DMS53 (cell line): ENCODE measurements around the gene COL21A1.
A peak's percentile ranks its signal among the peaks of the same experiment; 100 is the strongest.

Source experiments
- DNase-seq: peaks from one replicate; lab custom pipeline; 2025; lab: John Stamatoyannopoulos, UW

COL21A1 gene

DNA sequence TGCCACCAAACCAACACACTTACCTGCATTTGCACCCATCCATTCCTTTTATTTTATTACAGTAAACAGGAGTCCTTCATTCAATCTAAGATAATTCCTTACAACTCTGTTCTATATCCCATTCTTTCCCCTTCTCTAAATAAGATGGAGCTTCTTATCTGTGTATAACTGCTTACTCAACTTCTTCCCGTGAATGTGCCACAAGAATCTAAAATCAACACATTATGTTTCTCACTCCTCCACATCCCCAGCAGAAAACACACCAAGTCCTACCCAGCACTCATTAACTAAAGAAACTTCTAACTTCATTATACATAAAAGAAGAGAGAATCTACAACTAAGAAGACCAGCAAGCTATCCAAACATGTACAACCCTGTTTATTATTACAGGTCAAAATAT, 141.1 kb downstream of the COL21A1 start:
- DNase-seq = no peak

- no peak for DNase-seq
These were observed 142.8 kb downstream of the COL21A1 start for GRCh38 chr6:56104591-56104990.

- DNase-seq = no peak
These were observed 145.2 kb downstream of the COL21A1 start for GRCh38 chr6:56102216-56102615.

DNA sequence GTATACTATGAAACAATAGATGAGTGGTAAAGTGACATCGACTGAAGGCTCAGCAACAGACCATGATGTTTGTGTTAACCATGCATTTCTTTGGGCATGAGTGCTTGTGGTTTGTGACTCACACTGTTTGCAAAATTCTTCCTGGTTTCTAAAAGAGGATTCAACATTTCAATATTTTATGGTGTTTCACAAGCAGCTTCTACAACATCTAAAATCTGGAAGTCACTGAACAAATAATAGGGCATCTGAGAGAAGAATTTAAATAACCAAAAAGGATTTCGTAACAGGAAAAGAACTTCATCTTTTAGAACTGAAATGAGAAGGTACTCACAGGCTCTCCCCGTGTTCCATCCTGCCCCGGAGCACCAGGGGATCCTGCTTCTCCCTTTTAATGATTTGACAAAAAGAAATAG, 146.2 kb downstream of the COL21A1 start:
- DNase-seq = peak; percentile 91

- no peak for DNase-seq
These were observed 150.3 kb downstream of the COL21A1 start for GRCh38 chr6:56096946-56097621.

DNA sequence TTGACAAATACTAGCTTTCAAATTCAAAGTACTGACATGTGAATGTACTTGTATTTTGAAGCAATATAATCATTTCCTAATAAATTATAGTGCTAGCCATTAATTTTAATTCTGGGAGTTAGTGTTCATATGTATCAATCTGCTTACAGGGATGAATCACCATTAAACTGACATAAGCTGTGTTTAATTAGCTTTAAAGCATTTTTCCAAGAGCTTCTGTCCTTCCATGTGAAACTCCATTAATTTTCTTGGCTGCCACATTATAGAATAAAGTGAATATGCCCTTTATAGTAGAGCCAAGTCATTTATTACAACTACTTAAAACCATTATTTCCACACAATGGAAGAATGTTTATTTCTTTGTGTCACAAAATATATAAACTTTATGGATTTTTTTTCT, 150.8 kb downstream of the COL21A1 start:
- no peak for DNase-seq

GRCh38 chr6:56093776-56094175, 153.6 kb downstream of the COL21A1 start:
- DNase-seq = no peak

DNA sequence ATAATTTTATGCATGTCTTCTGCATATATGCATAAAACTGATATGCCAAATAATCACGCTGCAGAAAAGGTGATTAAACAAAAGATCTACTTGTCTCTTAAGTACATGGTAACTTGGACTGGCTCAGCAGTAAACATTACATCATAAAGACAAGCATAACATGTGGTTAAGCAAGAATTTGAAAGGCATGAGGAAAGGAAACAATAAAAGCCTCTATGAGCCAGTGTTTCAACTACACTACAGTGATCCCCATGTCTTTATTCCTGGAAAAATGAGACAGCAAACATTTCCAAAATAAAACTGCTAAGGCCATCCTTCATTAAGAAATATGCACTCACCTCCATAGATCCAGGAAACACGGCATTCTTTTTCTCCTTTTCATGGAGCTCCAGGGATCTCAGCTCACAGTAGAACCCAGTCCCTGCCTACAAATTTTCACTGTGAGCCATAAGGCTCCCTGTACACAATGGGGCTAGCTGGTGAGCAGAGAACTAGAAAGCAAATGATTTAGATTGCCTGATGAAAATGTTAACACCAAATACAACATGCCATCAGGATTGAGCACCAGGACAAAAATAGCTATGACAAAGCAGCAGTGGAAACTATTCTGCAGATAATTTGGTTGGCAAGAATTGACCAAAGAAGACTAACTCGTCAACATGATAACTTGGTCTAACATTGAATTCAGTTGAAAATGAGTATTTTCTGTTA, 156.1 kb downstream of the COL21A1 start:
- DNase-seq = peak; percentile 88

- DNase-seq = no peak
These were observed 158.7 kb downstream of the COL21A1 start for GRCh38 chr6:56088641-56089040.

DNA sequence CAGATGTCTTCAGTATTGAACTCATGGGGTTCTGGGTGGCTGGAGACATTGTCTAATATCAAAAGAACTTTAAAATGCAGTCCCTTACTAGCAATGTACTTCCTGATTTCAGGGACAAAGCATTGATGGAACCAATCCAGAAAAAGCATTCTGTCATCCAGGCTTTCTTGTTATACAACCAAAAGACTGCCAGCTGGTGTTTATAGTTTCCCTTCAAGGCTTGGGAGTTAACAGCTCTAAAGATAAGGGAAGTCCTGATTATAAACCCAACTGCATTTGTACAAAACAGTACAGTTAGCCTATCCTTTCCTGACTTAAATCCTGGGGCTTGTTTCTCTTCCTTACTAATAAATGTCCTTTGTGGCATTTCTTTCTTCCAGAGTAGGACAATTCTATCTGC, 160.0 kb downstream of the COL21A1 start:
- DNase-seq = peak; percentile 26

DNA sequence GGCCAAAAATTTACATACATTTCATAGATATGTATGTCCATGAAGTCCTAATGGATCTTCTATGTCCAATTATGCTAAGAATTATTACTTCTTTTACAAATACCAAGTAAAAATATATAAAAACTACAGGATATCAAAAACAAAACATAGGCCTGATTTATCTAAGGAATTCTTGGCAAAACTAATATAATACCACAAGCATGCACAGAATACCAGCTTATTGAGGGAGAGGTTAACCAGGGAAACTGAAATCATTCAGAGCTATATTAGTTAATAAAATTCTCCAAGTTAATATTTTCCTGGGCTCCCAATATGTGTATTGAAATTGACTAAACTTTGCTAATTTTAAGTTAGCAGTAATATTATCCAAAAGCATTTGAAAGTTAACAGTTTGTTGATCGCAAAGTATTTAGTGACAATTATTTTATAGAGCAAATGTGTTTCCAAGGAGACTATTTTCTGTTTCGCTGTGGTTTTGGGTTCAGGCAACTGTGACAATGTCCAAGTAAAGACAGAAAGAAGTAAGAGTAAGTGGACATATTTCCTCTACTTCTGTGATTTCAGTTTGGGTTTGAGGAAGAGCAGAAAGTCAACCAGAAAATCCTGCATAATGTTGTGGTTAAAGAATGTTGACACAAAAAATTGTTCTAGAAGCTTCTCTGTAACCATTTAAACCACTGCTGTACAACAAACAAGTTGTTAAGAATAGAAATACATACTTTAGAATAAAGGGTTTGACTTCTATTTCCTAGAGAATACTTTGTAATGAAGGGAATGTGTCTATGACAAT, 167.4 kb downstream of the COL21A1 start:
- DNase-seq = no peak

- peak; percentile 87 for DNase-seq
These were observed 171.3 kb downstream of the COL21A1 start for GRCh38 chr6:56076033-56076432.

DNA sequence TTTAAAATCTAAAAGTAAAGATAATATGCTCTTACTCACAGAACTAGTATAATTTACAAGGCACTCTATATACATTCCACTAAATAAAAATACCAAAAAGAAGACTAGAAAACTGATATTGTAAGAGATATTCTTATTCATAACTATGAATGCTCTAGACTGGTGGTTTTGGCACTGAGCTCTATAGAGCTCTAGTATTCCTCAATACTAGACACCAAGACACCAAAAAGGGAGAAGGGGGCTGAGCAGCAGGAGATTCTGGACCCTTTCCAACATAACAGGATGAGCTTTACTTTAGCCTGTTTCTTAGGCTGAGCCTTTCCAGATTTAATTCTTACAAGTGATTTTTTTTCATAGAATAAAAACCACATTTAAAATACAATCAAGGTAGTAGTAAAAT, 173.6 kb downstream of the COL21A1 start:
- no peak for DNase-seq

DNA sequence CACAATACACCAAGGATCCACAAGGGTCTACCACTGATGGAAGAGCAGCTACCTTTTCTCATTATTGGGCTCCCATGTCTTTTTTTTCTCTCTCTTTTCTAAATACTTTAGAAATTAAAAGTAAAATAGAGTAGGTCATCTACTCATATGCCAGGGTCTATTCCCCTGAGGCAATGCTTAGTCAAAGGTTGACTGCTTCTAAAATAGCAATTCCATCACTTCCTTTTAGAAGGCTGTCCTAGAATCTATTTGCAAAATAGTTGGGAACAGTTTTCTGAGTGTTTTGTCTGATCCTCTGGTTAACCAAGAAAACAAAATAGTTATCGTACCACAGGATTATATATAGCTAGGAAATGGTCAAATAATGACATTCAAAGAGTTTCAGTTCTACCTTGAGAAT, 174.1 kb downstream of the COL21A1 start:
- DNase-seq = no peak

GRCh38 chr6:56072856-56073255, 174.5 kb downstream of the COL21A1 start:
- DNase-seq = no peak

GRCh38 chr6:56065408-56065807, 182.0 kb downstream of the COL21A1 start:
- DNase-seq = peak; percentile 6

- DNase-seq = peak; percentile 5
These were observed 184.5 kb downstream of the COL21A1 start for GRCh38 chr6:56062836-56063235.

- no peak for DNase-seq
These were observed 188.7 kb downstream of the COL21A1 start for GRCh38 chr6:56058636-56059035.

- no peak for DNase-seq
These were observed 192.2 kb downstream of the COL21A1 start for GRCh38 chr6:56055081-56055704.

DNA sequence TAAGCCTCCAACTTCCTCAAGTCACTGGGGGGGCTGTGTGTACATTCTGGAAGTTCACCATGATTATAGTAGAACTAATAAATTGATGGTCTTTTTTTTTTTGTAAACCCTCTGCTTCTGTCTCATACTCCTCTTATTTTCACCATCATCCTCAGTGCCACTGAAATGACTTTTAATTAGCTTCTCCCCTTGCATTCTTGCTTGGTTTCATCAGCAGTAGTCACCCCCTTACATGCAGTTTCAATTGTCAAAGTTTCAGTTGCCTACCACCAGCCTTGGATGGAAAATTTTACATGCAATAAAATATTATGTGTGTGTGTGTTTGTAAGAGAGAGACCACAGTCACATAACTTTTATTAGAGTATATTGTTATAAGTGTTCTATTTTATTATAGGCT, 196.2 kb downstream of the COL21A1 start:
- no peak for DNase-seq

DNA sequence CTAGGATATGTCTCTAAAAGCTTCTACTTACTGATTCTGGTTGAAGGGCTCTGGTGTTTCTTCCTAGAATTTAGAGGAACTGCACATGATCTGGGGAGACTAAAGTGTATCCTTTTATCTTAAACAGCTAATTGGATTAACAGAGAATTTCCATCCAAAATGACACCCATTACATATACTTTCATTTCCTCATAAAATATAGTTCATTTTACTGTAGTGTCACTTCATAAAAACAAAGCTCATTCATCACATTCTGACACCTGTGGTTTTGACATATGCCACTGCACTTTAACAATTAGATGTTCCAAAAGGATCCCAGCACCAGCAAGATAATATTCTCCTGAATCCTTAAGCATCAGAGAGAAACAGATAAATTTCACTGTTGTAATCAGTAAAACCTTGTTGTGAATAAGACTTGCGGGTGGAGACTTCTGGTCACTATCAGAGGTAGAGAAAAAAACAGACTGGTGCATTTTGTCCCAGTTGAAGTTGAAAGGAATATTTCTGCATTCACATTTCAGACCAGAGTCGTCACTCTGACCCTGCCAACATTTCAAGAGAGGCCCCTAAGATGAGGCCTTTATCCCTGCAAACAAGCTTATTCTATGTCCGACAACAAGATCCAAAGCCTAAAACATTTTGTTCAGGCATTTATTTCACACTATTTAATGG, 196.7 kb downstream of the COL21A1 start:
- no peak for DNase-seq

DNA sequence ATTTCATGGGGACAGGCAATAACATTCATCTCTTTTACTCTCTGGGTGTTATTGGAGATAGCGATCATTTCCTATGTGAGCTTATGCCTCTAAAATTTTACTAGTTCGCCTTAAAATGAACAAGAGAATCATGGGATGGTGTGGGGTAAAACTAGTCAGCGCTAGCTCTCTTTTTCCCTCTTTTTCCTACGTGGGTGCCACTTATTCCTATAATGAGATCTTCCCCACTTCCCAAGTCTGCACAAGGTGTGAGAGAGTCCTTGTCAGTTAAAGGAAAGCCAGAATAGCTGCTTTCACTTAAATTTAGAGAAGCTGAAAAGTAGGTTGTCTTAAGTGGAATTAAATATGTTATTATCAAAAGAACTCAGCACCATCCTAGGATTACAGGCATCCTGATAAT, 198.8 kb downstream of the COL21A1 start:
- DNase-seq = no peak
